Endothelial cell of umbilical vein (primary cell): ENCODE results near the gene DAP. TPM values are rescaled to one million over a fixed set of nuclear protein-coding genes. Genes with fewer than 3 reads are reported as not detected.

Experiments used
- BruUV-seq: library from RNA; stranded (reverse); fragments of 400-500 nt; replicated peaks from 2 replicates; lab custom pipeline; 2021; lab: Mats Ljungman, UMichigan
- CTCF ChIA-PET: fragments of 300-600, 350-600 bp; sonication (Branson Sonifier 250); formaldehyde crosslinking; loops from one replicate; lab custom pipeline; 2021; ENCODE audit warnings: antibody characterized with exemption, inconsistent platforms; lab: Charles Lee
- POLR2A ChIA-PET: fragments of 300-600, 350-600 bp; sonication (Branson Sonifier 250); formaldehyde crosslinking; loops from one replicate; lab custom pipeline; 2021; ENCODE audit warnings: antibody characterized with exemption, inconsistent platforms; lab: Charles Lee
- DNase-seq: peaks from one replicate; pipeline ENCODE4 v3.0.0-alpha.2; 2011; ENCODE audit warnings: low read depth, low spot score
- FAIRE-seq: peaks from 2 replicates; lab custom pipeline; 2011; peaks lifted over from hg19 to GRCh38; lab: Jason Lieb, UNC
- H2AFZ ChIP-seq: 2 replicates; pipeline ENCODE4 v1.6.0; 2012; ENCODE audit warnings: low read depth, low read length, control low read depth, inconsistent platforms
- H3K27ac ChIP-seq: 2 replicates; pipeline ENCODE4 v1.5.1; 2011; ENCODE audit warnings: low read depth, mild to moderate bottlenecking, control low read depth, low read length, moderate library complexity; ENCODE audit not compliant: insufficient read depth
- H3K27me3 ChIP-seq, 2 experiments: 2 replicates each; pipeline versions ENCODE4 v1.6.0 to v1.6.1; 2011; ENCODE audit warnings: low read length in 2 of 2, mixed read lengths in 1 of 2; ENCODE audit not compliant: control insufficient read depth in 2 of 2, insufficient read depth in 2 of 2
- H3K36me3 ChIP-seq, 2 experiments: 2 replicates in 1 of 2; 3 replicates in 1 of 2; pipeline ENCODE4 v1.5.1; 2011; ENCODE audit warnings: low read length in 2 of 2, mild to moderate bottlenecking in 1 of 2, moderate library complexity in 1 of 2; ENCODE audit not compliant: control insufficient read depth in 2 of 2, insufficient read depth in 2 of 2; ENCODE audit errors: extremely low read depth in 1 of 2
- H3K4me1 ChIP-seq: 3 replicates; pipeline ENCODE4 v1.5.1; 2011; ENCODE audit warnings: mild to moderate bottlenecking, low read length; ENCODE audit not compliant: control insufficient read depth, insufficient read depth; ENCODE audit errors: extremely low read depth
- H3K4me2 ChIP-seq: 2 replicates; pipeline ENCODE4 v1.6.1; 2011; ENCODE audit warnings: low read length, control low read depth, mixed read lengths; ENCODE audit not compliant: insufficient read depth
- H3K4me3 ChIP-seq, 3 experiments: fragments of 200-600 bp in 1 of 3; sonication (generic), shearing (Covaris generic) in 1 of 3; replicated peaks in 1 of 3; 2 replicates each; pipeline ENCODE4 v1.5.1; 2011 to 2016; ENCODE audit warnings: control low read depth in 3 of 3, low read length in 3 of 3, mild to moderate bottlenecking in 2 of 3, inconsistent platforms in 1 of 3, low read depth in 1 of 3, moderate library complexity in 1 of 3; ENCODE audit not compliant: insufficient read depth in 1 of 3
- H3K79me2 ChIP-seq: 2 replicates; pipeline ENCODE4 v1.6.0; 2012; ENCODE audit warnings: low read length, inconsistent platforms; ENCODE audit not compliant: control insufficient read depth, insufficient read depth
- H3K9ac ChIP-seq: replicated peaks from 2 replicates; pipeline ENCODE3; 2011; ENCODE audit warnings: low read length, control low read depth; ENCODE audit not compliant: insufficient read depth; ENCODE audit errors: extremely low read depth
- H3K9me1 ChIP-seq: replicated peaks from 3 replicates; pipeline ENCODE4 v1.6.0; 2011; ENCODE audit warnings: mild to moderate bottlenecking, low read length; ENCODE audit not compliant: control insufficient read depth, insufficient read depth; ENCODE audit errors: extremely low read depth
- H3K9me3 ChIP-seq: replicated peaks from 2 replicates; pipeline ENCODE4 v1.5.1; 2012; ENCODE audit warnings: low read length, inconsistent platforms; ENCODE audit not compliant: control insufficient read depth, insufficient read depth
- H4K20me1 ChIP-seq: replicated peaks from 2 replicates; pipeline ENCODE3; 2011; ENCODE audit warnings: mild to moderate bottlenecking, low read length; ENCODE audit not compliant: control insufficient read depth, insufficient read depth; ENCODE audit errors: extremely low read depth
- CTCF ChIP-seq, 2 donors: IDR thresholded peaks; 1 replicate in 1 of 2; 2 replicates in 1 of 2; pipeline ENCODE4 v1.5.1; 2011; ENCODE audit warnings: low read length in 2 of 2, mild to moderate bottlenecking in 2 of 2, moderate library complexity in 2 of 2, control low read depth in 1 of 2, inconsistent platforms in 1 of 2, low read depth in 1 of 2; ENCODE audit not compliant: insufficient read depth in 1 of 2; ENCODE audit errors: extremely low read depth in 1 of 2
- EZH2 ChIP-seq: IDR thresholded peaks from 2 replicates; pipeline ENCODE4 v1.6.1; 2012; ENCODE audit warnings: borderline replicate concordance, low read depth, mild to moderate bottlenecking, moderate library complexity, low read length, inconsistent platforms; ENCODE audit not compliant: severe bottlenecking
- FOS ChIP-seq: IDR thresholded peaks from 2 replicates; pipeline ENCODE4 v1.6.1; 2011; ENCODE audit warnings: mild to moderate bottlenecking, low read length, moderate library complexity, borderline replicate concordance; ENCODE audit not compliant: insufficient read depth
- GATA2 ChIP-seq: IDR thresholded peaks from 2 replicates; pipeline ENCODE4 v1.7.0; 2011; ENCODE audit warnings: low read depth, mild to moderate bottlenecking, moderate library complexity, mixed read lengths, low read length; ENCODE audit not compliant: insufficient read length, insufficient read depth
- JUN ChIP-seq: IDR thresholded peaks from 2 replicates; pipeline ENCODE4 v1.6.1; 2011; ENCODE audit warnings: borderline replicate concordance, low read depth; ENCODE audit not compliant: insufficient read length, insufficient read depth
- MYC ChIP-seq: IDR thresholded peaks from one replicate; pipeline ENCODE4 v1.6.1; 2011; ENCODE audit warnings: mild to moderate bottlenecking, low read depth, low read length
- POLR2A ChIP-seq: IDR thresholded peaks from 2 replicates; pipeline ENCODE4 v1.6.1; 2012; ENCODE audit warnings: low read depth, mild to moderate bottlenecking, control low read depth, low read length
- POLR2AphosphoS5 ChIP-seq: IDR thresholded peaks from 2 replicates; pipeline ENCODE4 v1.6.1; 2012; ENCODE audit warnings: low read depth, mild to moderate bottlenecking, control low read depth, low read length, moderate library complexity; ENCODE audit not compliant: insufficient read depth
- dilution Hi-C: fragments of 300-500 bp; cut with MboI; formaldehyde crosslinking; loops from one replicate; pipeline ENCODE4 v1.15.0; 2019; ENCODE audit warnings: low sequenced_read_pairs; ENCODE audit not compliant: extremely low pct_ligation_motif_present
- intact Hi-C: fragments of 100-400 bp; cut with micrococcal nuclease; formaldehyde crosslinking; loops from one replicate; pipeline ENCODE4 v1.10.0; 2022
- polyA plus RNA-seq, 4 experiments: library from polyadenylated mRNA; depleted of rRNA in 3 of 4; stranded (reverse) in 3 of 4; unstranded in 1 of 4; fragments of >200 nt; gene quantifications; 2 replicates each; pipeline versions ENCODE4 v1.2.1 to v1.2.3, GENCODE V29; 2011 to 2012; ENCODE audit warnings: missing spikeins in 1 of 4
- total RNA-seq: library from RNA; stranded (reverse); gene quantifications from 2 replicates; pipeline ENCODE4 v1.2.3, GENCODE V29; 2021
- TF ChIP-seq, protein P1 (sequence below): IDR thresholded peaks from 2 replicates; pipeline ENCODE4 v1.6.1; 2011; ENCODE audit not compliant: insufficient read depth, insufficient read length

DAP gene
- total and polyA plus RNA-seq, 2 donors (not counting 3 experiments of a cell fraction or from before 2014, with no cell fraction given), result 79.8 to 188 TPM

- peaks cover 79% of the 10 kb centered on the region for H3K79me2 ChIP-seq
- TF ChIP-seq JUN, result no peak
- TF ChIP-seq, protein P1, sequence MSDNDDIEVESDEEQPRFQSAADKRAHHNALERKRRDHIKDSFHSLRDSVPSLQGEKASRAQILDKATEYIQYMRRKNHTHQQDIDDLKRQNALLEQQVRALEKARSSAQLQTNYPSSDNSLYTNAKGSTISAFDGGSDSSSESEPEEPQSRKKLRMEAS, result no peak
- TF ChIP-seq MYC, result no peak
- TF ChIP-seq FOS, result no peak
- no peak for TF ChIP-seq POLR2AphosphoS5
- no peak for TF ChIP-seq POLR2A
- TF ChIP-seq GATA2, result no peak
- TF ChIP-seq EZH2, result no peak
- no peak for TF ChIP-seq CTCF (IDR thresholded peaks at IDR 0.05; ENCODE audit: extremely low read depth in 1 of 2, insufficient read depth in 1 of 2, low read depth in 1 of 2, low read length in 2 of 2)
- ChIA-PET CTCF (interaction anchor here (1.2 to 1.4 kb wide), 3 partner anchors 9 to 34 kb away, joined by 3 to 5 read pairs (median 5); no protein-coding TSS in a partner anchor), POLR2A (no interaction called here)
- intact Hi-C loops, result no loop called here
- H2AFZ ChIP-seq, result no peak overlapping the region
- no peaks in the 10 kb centered on the region for H3K27me3 ChIP-seq
- FAIRE-seq (no peak), DNase-seq (no peak)
- no TSS peak for BruUV-seq
- no peak overlapping the region for H3K9ac ChIP-seq
- H3K9me1 ChIP-seq, result no peaks in the 10 kb centered on the region
- peaks cover 29% of the 10 kb centered on the region for H3K4me1 ChIP-seq
- H3K4me2 ChIP-seq, result no peak overlapping the region
- peaks cover 0 to 7% of the 10 kb centered on the region in 2 experiments for H3K36me3 ChIP-seq
- no peaks in the 10 kb centered on the region for H3K9me3 ChIP-seq
- no peak overlapping the region for H3K27ac ChIP-seq
- H3K4me3 ChIP-seq, result no peak overlapping the region
- no peaks in the 10 kb centered on the region for H4K20me1 ChIP-seq
- dilution Hi-C loops, result no loop called here
These were observed 24.7 kb downstream of the DAP start for GRCh38 chr5:10736354-10736753.
